ENCODE results near the gene RGCC.

DNA sequence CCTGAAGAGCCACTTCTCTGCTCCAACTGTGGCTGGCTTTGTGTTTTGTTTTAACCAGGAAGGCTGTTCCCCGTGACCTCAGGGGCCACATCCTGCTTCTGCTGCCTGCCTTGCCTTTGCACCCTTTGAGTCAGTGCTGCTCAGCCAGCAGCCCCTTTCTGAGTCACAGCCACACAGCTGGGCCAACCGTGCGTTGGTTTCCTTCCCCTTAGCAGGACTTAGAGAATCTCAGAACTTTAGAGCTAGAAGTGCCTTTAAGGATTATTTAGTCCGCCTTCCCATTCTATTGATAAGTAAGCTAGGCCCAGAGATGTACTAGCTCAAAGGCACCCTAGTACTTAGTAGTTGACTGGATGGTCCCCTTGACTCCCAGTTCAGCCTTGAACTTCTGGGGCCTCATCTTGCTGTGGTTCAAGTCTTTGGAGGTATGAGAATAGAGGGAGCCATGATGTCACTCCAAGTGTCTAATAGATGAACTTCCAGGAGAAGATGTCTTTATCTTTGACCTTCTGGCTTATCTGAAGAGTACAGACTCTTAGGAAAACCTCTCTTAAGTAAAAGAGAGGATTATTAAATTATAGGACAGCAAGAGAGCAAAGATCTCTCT lies 8.0 kb downstream of the RGCC start:
- TF ChIP-seq POLR2A (IDR thresholded peaks at IDR 0.05): no peak
- TF ChIP-seq, protein P1, sequence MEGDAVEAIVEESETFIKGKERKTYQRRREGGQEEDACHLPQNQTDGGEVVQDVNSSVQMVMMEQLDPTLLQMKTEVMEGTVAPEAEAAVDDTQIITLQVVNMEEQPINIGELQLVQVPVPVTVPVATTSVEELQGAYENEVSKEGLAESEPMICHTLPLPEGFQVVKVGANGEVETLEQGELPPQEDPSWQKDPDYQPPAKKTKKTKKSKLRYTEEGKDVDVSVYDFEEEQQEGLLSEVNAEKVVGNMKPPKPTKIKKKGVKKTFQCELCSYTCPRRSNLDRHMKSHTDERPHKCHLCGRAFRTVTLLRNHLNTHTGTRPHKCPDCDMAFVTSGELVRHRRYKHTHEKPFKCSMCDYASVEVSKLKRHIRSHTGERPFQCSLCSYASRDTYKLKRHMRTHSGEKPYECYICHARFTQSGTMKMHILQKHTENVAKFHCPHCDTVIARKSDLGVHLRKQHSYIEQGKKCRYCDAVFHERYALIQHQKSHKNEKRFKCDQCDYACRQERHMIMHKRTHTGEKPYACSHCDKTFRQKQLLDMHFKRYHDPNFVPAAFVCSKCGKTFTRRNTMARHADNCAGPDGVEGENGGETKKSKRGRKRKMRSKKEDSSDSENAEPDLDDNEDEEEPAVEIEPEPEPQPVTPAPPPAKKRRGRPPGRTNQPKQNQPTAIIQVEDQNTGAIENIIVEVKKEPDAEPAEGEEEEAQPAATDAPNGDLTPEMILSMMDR (IDR thresholded peaks at IDR 0.05): no peak
